Measurements from ENCODE around the gene IGFLR1. TPM values are rescaled to one million over a fixed set of nuclear protein-coding genes. Genes with fewer than 3 reads are reported as not detected.

The IGFLR1 gene
- total RNA-seq, 2 donors from 2014 or later, result 80.4 to 193 TPM

DNA sequence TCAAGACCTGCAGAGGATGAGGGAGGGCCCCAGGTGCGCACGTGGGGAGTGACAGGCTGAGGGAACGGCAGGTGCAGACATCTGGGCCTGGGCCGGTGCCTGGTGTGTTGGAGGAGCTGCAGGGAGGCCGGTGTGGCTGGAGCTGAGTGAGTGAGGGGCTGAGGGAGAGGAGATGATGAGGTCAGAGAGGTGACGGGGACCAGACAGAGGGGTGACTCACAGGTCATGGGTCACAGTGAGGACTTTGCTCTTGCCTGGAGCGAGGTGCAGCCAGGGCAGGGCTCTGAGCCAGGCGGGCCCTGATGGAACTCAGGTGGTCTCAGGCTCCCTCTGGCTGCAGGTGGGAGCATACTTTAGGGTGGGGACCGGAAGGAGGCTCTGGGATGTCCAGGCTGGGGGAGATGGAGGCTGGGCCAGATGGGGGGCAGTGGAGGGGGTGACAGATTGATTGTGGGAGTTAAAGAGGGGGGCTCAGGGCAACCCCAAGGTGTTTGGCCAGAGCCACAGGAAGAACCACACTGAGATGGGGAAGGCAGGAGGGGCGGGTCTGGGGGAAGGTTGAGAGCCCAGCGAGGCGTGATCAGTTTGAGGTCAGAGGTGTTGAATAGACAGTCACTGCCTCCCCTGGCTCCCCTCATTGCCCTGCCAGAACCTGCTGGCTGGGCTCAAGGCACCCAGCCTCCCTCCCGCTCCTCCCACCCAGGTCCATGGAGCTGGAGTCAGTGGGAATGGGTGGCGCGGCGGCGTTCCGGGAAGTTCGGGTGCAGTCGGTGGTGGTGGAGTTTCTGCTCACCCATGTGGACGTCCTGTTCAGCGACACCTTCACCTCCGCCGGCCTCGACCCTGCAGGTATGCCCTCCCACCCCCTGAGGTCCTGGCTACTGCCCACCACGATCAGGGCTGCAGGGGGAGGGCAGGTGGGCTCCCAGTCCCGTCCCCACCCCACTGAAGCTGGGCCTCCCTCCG lies 41.5 kb upstream of the IGFLR1 start:
- DNase-seq (ENCODE audit: low spot score) (no peak), ATAC-seq (no peak)
- Mint-ChIP-seq H3K27me3 (no peaks in the 10 kb centered on the region), H3K4me1 (ENCODE audit: low read depth in 2 of 2) (peaks cover 6 to 13% of the 10 kb centered on the region in 2 donors), H3K36me3 (no peaks in the 10 kb centered on the region), H3K9me3 (no peaks in the 10 kb centered on the region), H3K27ac (no peak overlapping the region), H3K4me3 (no peak overlapping the region)

DNA sequence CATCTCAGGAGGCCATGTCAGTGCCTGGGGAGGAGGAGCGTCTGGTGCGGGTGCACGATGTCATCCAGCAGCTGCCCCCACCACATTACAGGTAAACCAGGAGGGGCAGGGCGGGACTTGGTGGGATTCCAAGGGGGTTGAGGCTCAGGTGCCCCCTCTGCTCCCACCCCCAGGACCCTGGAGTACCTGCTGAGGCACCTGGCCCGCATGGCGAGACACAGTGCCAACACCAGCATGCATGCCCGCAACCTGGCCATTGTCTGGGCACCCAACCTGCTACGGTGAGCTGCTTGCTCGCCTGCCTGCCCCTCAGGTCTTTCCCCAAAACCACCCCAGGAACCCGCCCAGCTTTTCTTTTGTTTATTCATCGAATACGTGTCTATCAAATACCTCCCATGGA lies 40.3 kb upstream of the IGFLR1 start:
- Mint-ChIP-seq H3K36me3 (no peaks in the 10 kb centered on the region), H3K27me3 (no peaks in the 10 kb centered on the region), H3K4me1 (ENCODE audit: low read depth in 2 of 2) (peaks cover 6 to 13% of the 10 kb centered on the region in 2 donors), H3K4me3 (no peak overlapping the region), H3K27ac (no peak overlapping the region), H3K9me3 (no peaks in the 10 kb centered on the region)
- DNase-seq (ENCODE audit: low spot score) (no peak), ATAC-seq (no peak)

DNA sequence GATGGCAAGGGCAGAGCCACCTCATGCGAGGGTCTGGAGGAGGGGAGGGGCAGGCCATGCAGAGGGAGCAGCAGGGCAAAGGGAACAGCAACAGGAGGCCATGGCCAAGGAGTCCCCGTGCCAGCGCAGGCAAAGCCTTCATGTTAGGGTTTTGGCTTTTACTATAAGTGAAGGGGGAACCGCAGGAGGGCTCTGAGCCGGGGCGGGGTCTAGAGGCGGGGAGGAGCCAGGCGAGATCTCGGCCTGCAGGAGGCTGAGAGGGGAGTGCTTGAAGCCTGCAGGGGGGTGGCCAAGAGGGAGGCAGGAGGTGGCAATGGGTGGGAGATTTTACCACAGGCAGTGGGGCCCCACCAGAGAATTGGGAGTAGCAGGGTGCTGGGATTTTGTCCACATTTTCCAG lies 39.4 kb upstream of the IGFLR1 start:
- Mint-ChIP-seq H3K9me3 (no peaks in the 10 kb centered on the region), H3K27me3 (no peaks in the 10 kb centered on the region), H3K4me3 (no peak overlapping the region), H3K4me1 (ENCODE audit: low read depth in 2 of 2) (peaks cover 12 to 18% of the 10 kb centered on the region in 2 donors), H3K36me3 (no peaks in the 10 kb centered on the region), H3K27ac (no peak overlapping the region)
- no peak for DNase-seq (ENCODE audit: low spot score)
- ATAC-seq, result no peak

DNA sequence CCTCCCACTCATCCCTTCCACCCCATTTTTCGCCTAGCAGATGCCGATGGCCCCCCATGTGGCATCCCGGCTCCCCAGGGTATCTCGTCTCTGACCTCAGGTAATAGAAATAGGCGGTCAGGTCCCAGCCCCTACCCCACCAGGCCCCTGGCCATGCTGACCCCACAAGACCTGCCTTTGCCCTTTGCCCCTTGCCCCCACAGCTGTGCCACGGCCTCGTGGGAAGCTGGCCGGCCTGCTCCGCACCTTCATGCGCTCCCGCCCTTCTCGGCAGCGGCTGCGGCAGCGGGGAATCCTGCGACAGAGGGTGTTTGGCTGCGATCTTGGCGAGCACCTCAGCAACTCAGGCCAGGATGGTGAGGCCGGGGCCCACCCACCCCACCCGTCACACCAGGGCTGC lies 38.5 kb upstream of the IGFLR1 start:
- no peaks in the 10 kb centered on the region for H3K36me3 Mint-ChIP-seq
- H3K27me3 Mint-ChIP-seq, result no peaks in the 10 kb centered on the region
- no peaks in the 10 kb centered on the region for H3K9me3 Mint-ChIP-seq
- H3K4me1 Mint-ChIP-seq (ENCODE audit: low read depth in 2 of 2), result peaks cover 20 to 27% of the 10 kb centered on the region in 2 donors
- DNase-seq (ENCODE audit: low spot score) (no peak), ATAC-seq (no peak)
- H3K4me3 Mint-ChIP-seq, result no peak overlapping the region
- H3K27ac Mint-ChIP-seq, result no peak overlapping the region

DNA sequence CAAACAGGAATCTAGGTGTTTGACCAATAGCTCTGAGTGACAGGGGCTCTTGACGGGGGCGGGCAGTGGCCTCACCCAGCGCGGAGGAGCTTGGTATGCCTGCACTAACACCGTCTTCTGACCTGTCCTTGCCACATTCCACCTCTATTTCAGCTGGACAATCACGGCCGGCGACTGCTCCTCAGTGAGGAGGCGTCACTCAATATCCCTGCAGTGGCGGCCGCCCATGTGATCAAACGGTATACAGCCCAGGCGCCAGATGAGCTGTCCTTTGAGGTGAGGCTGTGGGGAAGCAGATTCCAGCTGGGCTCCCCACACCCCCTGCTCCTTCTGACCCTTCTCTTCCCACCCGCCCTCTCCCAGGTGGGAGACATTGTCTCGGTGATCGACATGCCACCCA lies 37.8 kb upstream of the IGFLR1 start:
- no peaks in the 10 kb centered on the region for H3K9me3 Mint-ChIP-seq
- no peak for ATAC-seq
- H3K36me3 Mint-ChIP-seq, result no peaks in the 10 kb centered on the region
- H3K4me3 Mint-ChIP-seq, result no peak overlapping the region
- DNase-seq (ENCODE audit: low spot score), result no peak
- no peaks in the 10 kb centered on the region for H3K27me3 Mint-ChIP-seq
- no peak overlapping the region for H3K27ac Mint-ChIP-seq
- peaks cover 21 to 27% of the 10 kb centered on the region in 2 donors for H3K4me1 Mint-ChIP-seq (ENCODE audit: low read depth in 2 of 2)

DNA sequence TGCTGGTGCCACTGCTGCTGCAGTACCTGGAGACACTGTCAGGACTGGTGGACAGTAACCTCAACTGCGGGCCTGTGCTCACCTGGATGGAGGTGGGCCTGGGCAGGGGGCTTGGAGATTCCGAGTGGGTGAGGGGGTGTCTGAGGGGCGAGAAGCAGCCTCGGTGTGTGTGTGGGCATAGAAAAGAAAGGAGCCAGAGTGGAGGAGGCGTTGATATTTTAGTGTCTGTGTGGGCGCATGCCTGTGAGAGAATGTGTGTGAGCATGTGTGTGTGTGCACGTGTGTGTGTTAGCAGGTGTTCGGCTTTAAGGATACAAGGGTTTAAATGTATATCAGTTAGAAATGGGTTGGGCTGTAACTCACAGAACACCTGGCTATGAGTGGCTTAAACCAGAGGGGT lies 36.8 kb upstream of the IGFLR1 start:
- H3K36me3 Mint-ChIP-seq, result no peaks in the 10 kb centered on the region
- no peak overlapping the region for H3K4me3 Mint-ChIP-seq
- ATAC-seq (no peak), DNase-seq (ENCODE audit: low spot score) (no peak)
- H3K27ac Mint-ChIP-seq, result no peak overlapping the region
- H3K4me1 Mint-ChIP-seq (ENCODE audit: low read depth in 2 of 2), result peaks cover 31 to 33% of the 10 kb centered on the region in 2 donors
- no peaks in the 10 kb centered on the region for H3K9me3 Mint-ChIP-seq
- no peaks in the 10 kb centered on the region for H3K27me3 Mint-ChIP-seq

DNA sequence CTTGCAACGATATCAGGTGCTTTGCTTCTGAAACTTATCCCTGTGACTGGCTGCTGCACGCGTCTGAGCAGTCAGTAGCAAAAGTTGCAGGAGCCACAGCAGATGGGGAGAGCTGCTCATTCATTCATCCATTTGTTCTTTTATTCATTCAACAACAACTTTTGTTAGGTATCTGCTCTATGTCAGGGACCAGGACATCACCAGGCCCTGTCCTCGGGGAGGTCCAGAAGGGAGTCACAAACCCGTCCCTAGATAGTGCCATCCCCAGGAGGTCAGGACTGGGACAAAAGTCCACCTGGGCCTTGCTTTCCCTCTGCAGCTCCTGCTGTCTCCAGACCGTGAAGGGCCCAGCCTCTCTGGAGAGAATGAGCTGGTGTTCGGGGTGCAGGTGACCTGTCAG lies 35.7 kb upstream of the IGFLR1 start:
- no peaks in the 10 kb centered on the region for H3K9me3 Mint-ChIP-seq
- H3K4me3 Mint-ChIP-seq, result no peak overlapping the region
- H3K36me3 Mint-ChIP-seq, result no peaks in the 10 kb centered on the region
- DNase-seq (ENCODE audit: low spot score) (no peak), ATAC-seq (no peak)
- H3K27ac Mint-ChIP-seq, result no peak overlapping the region
- peaks cover 25 to 26% of the 10 kb centered on the region in 2 donors for H3K4me1 Mint-ChIP-seq (ENCODE audit: low read depth in 2 of 2)
- no peaks in the 10 kb centered on the region for H3K27me3 Mint-ChIP-seq

DNA sequence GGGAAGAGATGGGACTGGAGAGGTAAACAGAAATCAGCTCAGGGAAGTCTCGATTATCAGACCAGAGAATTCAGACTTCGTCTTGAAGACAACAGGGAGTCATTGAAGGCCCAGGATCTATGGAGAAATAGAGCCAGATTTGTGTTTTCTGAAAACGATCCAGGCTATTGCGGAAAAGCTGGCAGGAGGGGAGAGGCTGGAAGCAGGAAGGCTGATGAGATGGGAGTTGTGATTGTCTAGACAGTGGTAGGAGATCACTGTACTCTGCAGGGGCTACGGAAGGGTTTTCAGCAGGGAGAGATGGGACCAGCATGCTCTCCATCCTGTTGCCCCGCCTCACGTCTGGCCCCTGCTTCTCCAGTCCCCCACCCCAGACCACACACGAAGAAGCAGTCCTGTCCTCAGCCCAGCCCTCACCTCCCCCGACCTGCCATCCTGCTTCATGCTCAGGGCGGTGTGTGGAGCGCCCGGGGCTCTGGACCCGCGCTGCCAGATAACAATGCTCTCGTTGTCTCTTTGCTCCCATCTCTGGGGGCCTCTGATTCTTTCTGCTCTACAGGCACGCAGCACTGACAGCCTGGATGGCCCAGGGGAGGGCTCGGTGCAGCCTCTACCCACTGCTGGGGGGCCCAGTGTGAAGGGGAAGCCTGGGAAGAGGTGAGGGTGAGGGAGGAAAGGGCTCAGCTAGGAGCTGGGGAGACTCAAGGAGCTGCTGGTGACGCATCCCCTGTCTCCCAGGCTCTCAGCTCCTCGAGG lies 35.0 kb upstream of the IGFLR1 start:
- peak; percentile 59 for DNase-seq (ENCODE audit: low spot score)
- Mint-ChIP-seq H3K27ac (peak overlapping the region in 1 of 2 donors; percentile 77), H3K4me3 (peak overlapping the region; percentile 85)

DNA sequence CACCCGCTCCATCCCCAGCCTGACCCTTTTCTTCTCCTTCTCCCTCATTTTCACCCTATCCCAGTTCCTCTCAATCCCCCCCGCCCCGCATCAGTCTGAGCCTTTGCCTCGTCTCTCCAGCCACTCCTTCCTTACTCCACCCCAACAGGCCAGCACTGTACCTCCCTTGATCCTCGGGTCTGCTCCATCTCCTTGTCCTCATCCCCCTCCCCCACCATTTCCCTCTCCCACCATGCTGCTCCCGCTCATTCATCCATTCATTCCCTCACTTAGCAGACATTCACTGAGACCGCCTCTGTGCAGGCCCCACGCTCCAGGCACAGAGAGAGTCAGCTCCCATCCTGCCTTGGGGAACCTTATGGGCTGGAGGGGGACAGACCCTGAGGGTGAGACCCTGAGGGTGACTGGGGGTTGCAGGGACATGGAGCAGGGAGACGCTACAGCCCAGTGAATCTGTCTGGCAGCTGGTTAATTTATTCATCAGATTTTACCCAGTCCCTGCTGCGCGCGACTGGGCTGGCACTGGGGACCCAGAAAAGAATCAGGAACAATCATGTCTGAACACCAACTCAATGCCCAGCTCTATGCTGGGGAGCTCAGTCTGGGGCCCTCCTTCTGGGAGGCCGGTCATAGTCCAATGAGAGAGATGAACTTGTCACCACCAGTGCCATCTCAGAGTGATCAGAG lies 34.0 kb upstream of the IGFLR1 start:
- Mint-ChIP-seq H3K27ac (peak overlapping the region in 1 of 2 donors; percentile 77), H3K4me1 (ENCODE audit: low read depth in 2 of 2) (peaks cover 20 to 25% of the 10 kb centered on the region in 2 donors)
- DNase-seq (ENCODE audit: low spot score), result peak; percentile 26

More for the DNA sequence above, 35.0 kb upstream of the IGFLR1 start:
- ATAC-seq, result no peak
- H3K27me3 Mint-ChIP-seq, result no peaks in the 10 kb centered on the region
- no peaks in the 10 kb centered on the region for H3K36me3 Mint-ChIP-seq
- peaks cover 23 to 25% of the 10 kb centered on the region in 2 donors for H3K4me1 Mint-ChIP-seq (ENCODE audit: low read depth in 2 of 2)
- H3K9me3 Mint-ChIP-seq, result no peaks in the 10 kb centered on the region

DNA sequence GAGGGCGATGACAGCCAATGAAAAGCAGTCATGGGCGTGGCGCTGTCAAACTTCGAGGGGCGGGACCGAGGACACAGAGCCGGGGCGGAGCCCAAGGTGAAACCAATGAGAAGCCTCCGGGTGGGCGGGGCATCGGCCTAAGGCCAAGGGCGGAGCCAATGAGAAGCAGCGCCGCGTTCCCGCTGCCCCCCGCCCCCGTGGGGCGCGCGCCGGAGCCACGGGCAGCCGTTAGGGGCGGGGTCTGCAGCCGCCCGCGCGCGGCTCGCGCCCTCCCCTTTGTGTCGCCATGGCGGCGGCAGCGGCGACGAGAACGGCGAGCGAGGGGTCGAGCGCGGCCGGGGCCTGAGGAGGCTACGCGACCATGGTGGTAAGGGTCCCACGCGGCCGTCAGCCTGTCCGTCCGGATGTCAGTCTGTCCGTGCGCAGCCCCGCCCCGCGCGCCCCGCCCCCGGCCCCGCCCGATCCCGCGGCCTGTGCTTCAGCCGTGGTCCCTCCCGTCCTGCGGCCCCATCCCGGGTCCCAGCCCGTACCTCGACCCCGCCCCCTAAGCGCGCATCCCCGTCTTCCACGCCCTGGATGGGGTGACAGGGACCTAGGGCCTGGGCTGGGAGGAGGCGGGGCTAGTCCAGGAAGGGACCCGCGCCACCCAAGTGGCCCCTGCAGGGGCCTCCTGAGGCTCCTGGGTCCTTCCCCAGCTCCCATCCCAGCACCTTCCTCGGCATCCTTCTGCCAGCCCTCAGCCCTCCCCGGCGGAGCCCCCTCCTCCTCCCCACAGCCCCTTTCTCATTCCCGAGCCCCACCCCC lies 33.2 kb upstream of the IGFLR1 start, which contains the start of gene ARHGAP33:
ARHGAP33 (plus strand) TSS at position 267 of the 804 bp plus-strand sequence; CDS start at position 362, 95 bp downstream.
- peaks cover 20 to 25% of the 10 kb centered on the region in 2 donors for H3K4me1 Mint-ChIP-seq (ENCODE audit: low read depth in 2 of 2)
- ATAC-seq, result peak; percentile 98 to 99
- H3K36me3 Mint-ChIP-seq, result no peaks in the 10 kb centered on the region
- DNase-seq (ENCODE audit: low spot score), result peak; percentile 98
- peak within 1 kb of the TSS; percentile 85 for H3K4me3 Mint-ChIP-seq
- no peaks in the 10 kb centered on the region for H3K27me3 Mint-ChIP-seq
- no peaks in the 10 kb centered on the region for H3K9me3 Mint-ChIP-seq
- H3K27ac Mint-ChIP-seq, result peak within 1 kb of the TSS in 1 of 2 donors; percentile 77

More for the DNA sequence above, 34.0 kb upstream of the IGFLR1 start:
- H3K9me3 Mint-ChIP-seq, result no peaks in the 10 kb centered on the region
- no peaks in the 10 kb centered on the region for H3K27me3 Mint-ChIP-seq
- no peaks in the 10 kb centered on the region for H3K36me3 Mint-ChIP-seq
- ATAC-seq, result no peak
- peak overlapping the region; percentile 85 for H3K4me3 Mint-ChIP-seq

DNA sequence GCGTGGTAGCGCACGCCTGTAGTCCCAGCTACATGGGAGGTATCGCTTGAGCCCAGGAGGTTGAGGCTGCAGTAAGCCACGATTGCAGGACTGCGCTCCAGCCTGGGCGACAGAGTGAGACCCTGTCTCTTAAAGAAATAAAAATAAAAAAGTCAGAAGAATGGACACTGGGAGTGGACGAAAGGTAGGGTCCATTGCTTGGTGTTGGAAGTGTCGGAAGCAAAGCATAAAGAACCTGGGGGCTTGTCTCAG lies 32.7 kb upstream of the IGFLR1 start:
- ATAC-seq (no peak), DNase-seq (ENCODE audit: low spot score) (no peak)
- H3K9me3 Mint-ChIP-seq, result no peaks in the 10 kb centered on the region
- H3K27me3 Mint-ChIP-seq, result no peaks in the 10 kb centered on the region
- peak overlapping the region; percentile 85 for H3K4me3 Mint-ChIP-seq
- H3K4me1 Mint-ChIP-seq (ENCODE audit: low read depth in 2 of 2), result peaks cover 20 to 25% of the 10 kb centered on the region in 2 donors
- no peak overlapping the region for H3K27ac Mint-ChIP-seq
- no peaks in the 10 kb centered on the region for H3K36me3 Mint-ChIP-seq

DNA sequence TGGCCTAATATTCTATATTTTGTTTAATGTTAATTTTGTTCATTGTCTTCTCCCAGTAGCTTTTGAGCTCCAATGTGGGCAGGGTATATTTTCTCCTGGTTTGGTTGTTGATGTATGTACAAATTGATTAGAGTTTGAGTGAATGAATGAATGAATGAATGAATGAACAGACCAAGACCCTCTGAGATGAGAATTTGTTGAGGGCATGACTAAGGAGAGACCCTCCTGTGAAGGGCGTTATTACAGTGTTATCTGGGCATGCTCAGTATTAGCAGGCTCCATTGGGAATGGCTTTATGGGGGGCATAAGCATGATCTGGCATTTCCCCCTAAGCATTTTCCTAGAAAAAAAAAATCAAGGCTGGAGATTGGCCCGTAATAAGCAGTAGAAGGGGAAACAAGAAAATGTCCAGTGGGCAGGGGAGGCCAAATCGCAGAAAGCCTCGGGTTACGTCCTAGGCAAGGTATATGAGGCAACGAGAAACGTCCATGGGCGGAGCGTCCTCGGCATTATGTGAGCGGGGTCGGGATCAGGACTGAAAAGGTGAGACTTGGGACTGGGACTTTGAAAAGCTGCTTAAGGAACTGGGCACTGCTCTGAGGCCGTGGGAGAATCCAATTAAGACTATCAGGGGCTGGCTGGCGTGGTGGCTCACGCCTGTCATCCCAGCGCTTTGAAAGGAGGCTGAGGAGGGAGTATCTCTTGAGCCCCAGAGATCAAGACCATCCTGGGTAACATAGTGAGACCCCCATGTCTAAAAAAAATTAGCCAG lies 32.2 kb upstream of the IGFLR1 start:
- peak overlapping the region; percentile 85 for H3K4me3 Mint-ChIP-seq
- no peaks in the 10 kb centered on the region for H3K27me3 Mint-ChIP-seq
- H3K4me1 Mint-ChIP-seq (ENCODE audit: low read depth in 2 of 2), result peaks cover 20 to 25% of the 10 kb centered on the region in 2 donors
- H3K36me3 Mint-ChIP-seq, result no peaks in the 10 kb centered on the region
- DNase-seq (ENCODE audit: low spot score) (peak; percentile 53), ATAC-seq (no peak)
- no peaks in the 10 kb centered on the region for H3K9me3 Mint-ChIP-seq
- no peak overlapping the region for H3K27ac Mint-ChIP-seq
